HepG2 (cell line): Measurements from ENCODE around the gene RING1. TPM values are rescaled to one million over a fixed set of nuclear protein-coding genes. Genes with fewer than 3 reads are reported as not detected.

Experiments
- ARID4A ChIP-seq: sonication (generic); formaldehyde crosslinking; IDR thresholded peaks from 2 replicates; pipeline ENCODE4 v1.5.0; 2020; ENCODE audit warnings: mild to moderate bottlenecking, missing genetic modification reagents, borderline replicate concordance
- CHCHD3 ChIP-seq: sonication (generic); formaldehyde crosslinking; IDR thresholded peaks from 2 replicates; pipeline ENCODE4 v1.8.0; 2022; ENCODE audit warnings: mild to moderate bottlenecking, missing genetic modification reagents, moderate library complexity
- GTF2F1 ChIP-seq: fragments of 150-350 bp; IDR thresholded peaks from 2 replicates; pipeline ENCODE4 v1.6.1; 2014; ENCODE audit warnings: low read length
- HES4 ChIP-seq: sonication (generic); formaldehyde crosslinking; IDR thresholded peaks from 2 replicates; pipeline ENCODE4 v1.9.0; 2021; ENCODE audit warnings: mild to moderate bottlenecking, missing genetic modification reagents, borderline replicate concordance
- HMGXB4 ChIP-seq, 2 experiments: sonication (generic) in 1 of 2; formaldehyde crosslinking in 1 of 2; IDR thresholded peaks; 2 replicates each; pipeline versions ENCODE4 v1.4.0 to v1.6.1; 2018 to 2020; ENCODE audit warnings: missing genetic modification reagents in 2 of 2, borderline replicate concordance in 1 of 2, low read depth in 1 of 2, mild to moderate bottlenecking in 1 of 2, missing biosample characterization in 1 of 2
- KLF11 ChIP-seq: IDR thresholded peaks from 2 replicates; pipeline ENCODE4 v1.6.1; 2016; ENCODE audit warnings: missing compliant biosample characterization
- NAIF1 ChIP-seq: sonication (generic); formaldehyde crosslinking; IDR thresholded peaks from 2 replicates; pipeline ENCODE4 v1.5.0; 2020; ENCODE audit warnings: mild to moderate bottlenecking, missing genetic modification reagents, borderline replicate concordance
- NFE2L1 ChIP-seq: sonication (generic); formaldehyde crosslinking; IDR thresholded peaks from 2 replicates; pipeline ENCODE4 v1.4.0; 2020; ENCODE audit warnings: missing genetic modification reagents, mild to moderate bottlenecking, borderline replicate concordance
- NFKBIZ ChIP-seq: IDR thresholded peaks from 2 replicates; pipeline ENCODE4 v1.6.1; 2018; ENCODE audit warnings: missing genetic modification reagents, missing compliant biosample characterization
- PTBP1 ChIP-seq: fragments of 200-400 bp; formaldehyde crosslinking; IDR thresholded peaks from 2 replicates; pipeline ENCODE4 v1.6.1; 2018; ENCODE audit warnings: low read length, low read depth; ENCODE audit not compliant: poor library complexity, severe bottlenecking
- SMAD1 ChIP-seq: sonication (generic); formaldehyde crosslinking; IDR thresholded peaks from 2 replicates; pipeline ENCODE4 v1.4.0; 2020; ENCODE audit warnings: missing genetic modification reagents, low read depth, mild to moderate bottlenecking, borderline replicate concordance
- YEATS2 ChIP-seq: sonication (generic); formaldehyde crosslinking; IDR thresholded peaks from 2 replicates; pipeline ENCODE4 v1.4.0; 2020; ENCODE audit warnings: missing genetic modification reagents, borderline replicate concordance
- ZKSCAN1 ChIP-seq: fragments of 150-350 bp; IDR thresholded peaks from 2 replicates; pipeline ENCODE4 v1.6.1; 2014; ENCODE audit warnings: low read length
- ZNF251 ChIP-seq: sonication (generic); formaldehyde crosslinking; IDR thresholded peaks from 2 replicates; pipeline ENCODE4 v1.9.0; 2021; ENCODE audit warnings: mild to moderate bottlenecking, missing genetic modification reagents
- ZNF292 ChIP-seq: sonication (generic); formaldehyde crosslinking; IDR thresholded peaks from 2 replicates; pipeline ENCODE4 v1.8.1; 2022; ENCODE audit warnings: mild to moderate bottlenecking, low read depth, missing genetic modification reagents, borderline replicate concordance
- ZNF510 ChIP-seq: sonication (generic); formaldehyde crosslinking; IDR thresholded peaks from 2 replicates; pipeline ENCODE4 v1.4.0; 2020; ENCODE audit warnings: low read depth, mild to moderate bottlenecking, missing genetic modification reagents
- ZNF720 ChIP-seq: sonication (generic); formaldehyde crosslinking; IDR thresholded peaks from 2 replicates; pipeline ENCODE4 v1.4.0; 2020; ENCODE audit warnings: missing genetic modification reagents
- ZNF737 ChIP-seq: sonication (generic); formaldehyde crosslinking; IDR thresholded peaks from 2 replicates; pipeline ENCODE4 v1.5.0; 2020; ENCODE audit warnings: missing genetic modification reagents, mild to moderate bottlenecking, borderline replicate concordance
- polyA plus RNA-seq, 8 experiments: library from polyadenylated mRNA; depleted of rRNA in 3 of 8; stranded (reverse) in 7 of 8; unstranded in 1 of 8; fragments of >200 nt; fragmentation: Illumina TruSeq in 4 of 8; extraction: Trizol in 4 of 8; gene quantifications; 2 replicates each; pipeline versions ENCODE4 v1.2.1 to v1.2.3, GENCODE V29; 2011 to 2016; ENCODE audit warnings: low read depth in 4 of 8, missing spikeins in 1 of 8, mixed read lengths in 1 of 8; ENCODE audit not compliant: insufficient read depth in 1 of 8
- total RNA-seq, 5 experiments: library from RNA; depleted of rRNA; stranded (reverse); fragments of >200 nt; fragmentation: Illumina TruSeq; extraction: Trizol; gene quantifications; 2 replicates each; pipeline ENCODE4 v1.2.3, GENCODE V29; 2016; ENCODE audit warnings: low read depth in 1 of 5
- TF ChIP-seq, protein P1 (sequence below): sonication (generic); formaldehyde crosslinking; IDR thresholded peaks from 2 replicates; pipeline ENCODE4 v1.5.0; 2020; ENCODE audit warnings: missing genetic modification reagents
- TF ChIP-seq, protein P2 (sequence below): IDR thresholded peaks from 2 replicates; pipeline ENCODE4 v1.6.1; 2016; ENCODE audit warnings: control low read depth

RING1 gene
- total and polyA plus RNA-seq, 2 of the 13 experiments (the other 11 are each of a cell fraction or from before 2014, with no cell fraction given): 23.9 to 33.6 TPM

DNA sequence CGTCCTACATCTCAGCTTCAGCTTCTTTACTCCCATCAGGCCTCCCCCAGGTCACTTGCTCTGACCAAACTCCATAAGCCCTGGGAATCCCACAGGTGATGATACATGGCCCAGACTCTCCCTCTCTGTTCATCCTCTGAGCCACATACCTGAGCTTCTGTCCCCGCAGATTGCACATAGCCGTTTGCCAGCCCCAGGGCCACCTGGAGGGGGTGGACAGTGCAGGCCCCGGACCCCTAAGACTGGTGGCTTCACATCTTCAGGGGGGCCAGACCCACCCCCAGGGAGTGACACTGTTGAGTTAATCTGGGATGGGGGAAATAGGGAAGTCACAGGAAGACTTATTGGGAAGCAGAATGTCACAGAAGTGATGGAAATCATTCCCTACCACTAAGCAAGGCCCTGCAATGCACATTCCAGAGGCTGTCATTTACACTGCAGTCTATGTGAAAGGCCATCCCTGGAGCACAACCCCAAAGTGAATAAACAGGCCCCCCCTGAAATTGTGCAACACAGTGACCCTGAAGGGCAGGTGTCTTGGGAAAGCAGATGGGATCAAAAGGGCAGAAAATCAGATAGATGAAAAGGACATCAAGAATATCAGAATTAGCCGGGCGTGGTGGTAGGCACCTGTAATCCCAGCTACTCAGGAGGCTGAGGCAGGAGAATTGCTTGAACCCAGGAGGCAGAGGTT, 10.0 kb upstream of the RING1 start (continued):
- TF ChIP-seq GTF2F1 (no peak), ZNF510 (CRISPR knock-in tag) (no peak), ZNF737 (CRISPR knock-in tag) (no peak), ZNF251 (no peak), HES4 (CRISPR knock-in tag) (no peak), CHCHD3 (CRISPR knock-in tag) (no peak), ARID4A (peak; percentile 81; the same call in 1 of the 2 replicates), ZKSCAN1 (no peak), SMAD1 (CRISPR knock-in tag) (peak; percentile 43; the same call in 1 of the 2 replicates), YEATS2 (peak; percentile 79; the same call in 1 of the 2 replicates), NFE2L1 (CRISPR knock-in tag) (no peak), NFKBIZ (CRISPR knock-in tag) (peak; percentile 92; the same call in 1 of the 2 replicates), ZNF292 (CRISPR knock-in tag) (peak; percentile 94), NAIF1 (CRISPR knock-in tag) (no peak), PTBP1 (no peak), ZNF720 (CRISPR knock-in tag) (no peak), HMGXB4 (CRISPR knock-in tag; IDR thresholded peaks at IDR 0.05; ENCODE audit: borderline replicate concordance in 1 of 2, low read depth in 1 of 2) (peak; percentile 59 to 84), KLF11 (CRISPR knock-in tag) (peak; percentile 95; the same call in 1 of the 2 replicates)
- TF ChIP-seq, protein P1, sequence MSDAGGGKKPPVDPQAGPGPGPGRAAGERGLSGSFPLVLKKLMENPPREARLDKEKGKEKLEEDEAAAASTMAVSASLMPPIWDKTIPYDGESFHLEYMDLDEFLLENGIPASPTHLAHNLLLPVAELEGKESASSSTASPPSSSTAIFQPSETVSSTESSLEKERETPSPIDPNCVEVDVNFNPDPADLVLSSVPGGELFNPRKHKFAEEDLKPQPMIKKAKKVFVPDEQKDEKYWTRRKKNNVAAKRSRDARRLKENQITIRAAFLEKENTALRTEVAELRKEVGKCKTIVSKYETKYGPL (CRISPR knock-in tag): 0 out of 2 replicates have a peak, but pooled peaks have one; percentile 40
- TF ChIP-seq, protein P2, sequence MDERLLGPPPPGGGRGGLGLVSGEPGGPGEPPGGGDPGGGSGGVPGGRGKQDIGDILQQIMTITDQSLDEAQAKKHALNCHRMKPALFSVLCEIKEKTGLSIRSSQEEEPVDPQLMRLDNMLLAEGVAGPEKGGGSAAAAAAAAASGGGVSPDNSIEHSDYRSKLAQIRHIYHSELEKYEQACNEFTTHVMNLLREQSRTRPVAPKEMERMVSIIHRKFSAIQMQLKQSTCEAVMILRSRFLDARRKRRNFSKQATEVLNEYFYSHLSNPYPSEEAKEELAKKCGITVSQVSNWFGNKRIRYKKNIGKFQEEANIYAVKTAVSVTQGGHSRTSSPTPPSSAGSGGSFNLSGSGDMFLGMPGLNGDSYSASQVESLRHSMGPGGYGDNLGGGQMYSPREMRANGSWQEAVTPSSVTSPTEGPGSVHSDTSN (CRISPR knock-in tag): peak; percentile 62
